SK-N-SH treated with all-trans-retinoic acid at 6 μM for 48 hours (cell line): ENCODE results near the gene ASAP2.

Experiments
- ATAC-seq: fragments of 200-7000 bp; cut with Tn5 transposase; 3 replicates; pipeline ENCODE4 v1.9.1; 2020; ENCODE audit warnings: mild to moderate bottlenecking, moderate library complexity
- BACH2 ChIP-seq: fragments of 250-450 bp; sonication (Bioruptor Pico); IDR thresholded peaks from 2 replicates; pipeline ENCODE4 v1.9.0; 2021; ENCODE audit warnings: mild to moderate bottlenecking, borderline replicate concordance
- CSDC2 ChIP-seq: fragments of 250-450 bp; sonication (Bioruptor Pico); IDR thresholded peaks from 2 replicates; pipeline ENCODE4 v1.5.0; 2020; ENCODE audit warnings: mild to moderate bottlenecking, moderate library complexity
- CSRNP3 ChIP-seq: fragments of 250-450 bp; sonication (Bioruptor Pico); IDR thresholded peaks from 2 replicates; pipeline ENCODE4 v1.5.1; 2021; ENCODE audit warnings: mild to moderate bottlenecking, moderate library complexity
- GLIS3 ChIP-seq: fragments of 250-450 bp; sonication (Bioruptor Pico); IDR thresholded peaks from 2 replicates; pipeline ENCODE4 v1.5.0; 2020; ENCODE audit warnings: mild to moderate bottlenecking, moderate library complexity
- ISL1 ChIP-seq: fragments of 250-450 bp; sonication (Bioruptor Pico); IDR thresholded peaks from 2 replicates; pipeline ENCODE4 v2.1.2; 2022; ENCODE audit warnings: mild to moderate bottlenecking, moderate library complexity
- OSR1 ChIP-seq: fragments of 250-450 bp; sonication (Bioruptor Pico); IDR thresholded peaks from 2 replicates; pipeline ENCODE4 v1.8.0; 2022; ENCODE audit warnings: moderate library complexity, mild to moderate bottlenecking, inconsistent platforms
- PPARA ChIP-seq: fragments of 250-450 bp; sonication (Bioruptor Pico); IDR thresholded peaks from 2 replicates; pipeline ENCODE4 v1.5.0; 2020; ENCODE audit warnings: mild to moderate bottlenecking, borderline replicate concordance
- RARB ChIP-seq: fragments of 250-450 bp; sonication (Bioruptor Pico); IDR thresholded peaks from 2 replicates; pipeline ENCODE4 v1.8.0; 2021; ENCODE audit warnings: mild to moderate bottlenecking, moderate library complexity
- SNAI2 ChIP-seq: fragments of 250-450 bp; sonication (Bioruptor Pico); IDR thresholded peaks from 2 replicates; pipeline ENCODE4 v1.5.0; 2020; ENCODE audit warnings: mild to moderate bottlenecking, moderate library complexity
- TCF4 ChIP-seq: fragments of 250-450 bp; sonication (Bioruptor Pico); IDR thresholded peaks from 2 replicates; pipeline ENCODE4 v1.8.0; 2021; ENCODE audit warnings: mild to moderate bottlenecking, moderate library complexity, borderline replicate concordance
- TOX ChIP-seq: fragments of 250-450 bp; sonication (Bioruptor Pico); IDR thresholded peaks from 2 replicates; pipeline ENCODE4 v1.8.0; 2021; ENCODE audit warnings: mild to moderate bottlenecking, moderate library complexity, borderline replicate concordance
- TSHZ2 ChIP-seq: fragments of 250-450 bp; sonication (Bioruptor Pico); IDR thresholded peaks from 2 replicates; pipeline ENCODE4 v1.5.0; 2020; ENCODE audit warnings: mild to moderate bottlenecking, moderate library complexity
- ZC3H10 ChIP-seq: fragments of 250-450 bp; sonication (Bioruptor Pico); IDR thresholded peaks from 2 replicates; pipeline ENCODE4 v1.5.1; 2021; ENCODE audit warnings: mild to moderate bottlenecking, moderate library complexity
- ZFP3 ChIP-seq: fragments of 250-450 bp; sonication (Bioruptor Pico); IDR thresholded peaks from 2 replicates; pipeline ENCODE4 v1.5.0; 2020; ENCODE audit warnings: mild to moderate bottlenecking, moderate library complexity
- ZFP30 ChIP-seq: fragments of 450-650 bp; formaldehyde crosslinking; IDR thresholded peaks from 2 replicates; pipeline ENCODE4 v1.5.0; 2022; ENCODE audit warnings: mild to moderate bottlenecking, moderate library complexity
- ZNF565 ChIP-seq: fragments of 450-650 bp; formaldehyde crosslinking; conservative IDR thresholded peaks from 2 replicates; pipeline ENCODE4 v1.5.0; 2020; ENCODE audit warnings: low read depth, mild to moderate bottlenecking, moderate library complexity
- ZNF70 ChIP-seq: fragments of 450-650 bp; formaldehyde crosslinking; IDR thresholded peaks from 2 replicates; pipeline ENCODE4 v1.5.0; 2020; ENCODE audit warnings: mild to moderate bottlenecking, moderate library complexity
- TF ChIP-seq, protein P1 (sequence below): fragments of 250-450 bp; sonication (Bioruptor Pico); IDR thresholded peaks from 2 replicates; pipeline ENCODE4 v1.8.0; 2021; ENCODE audit warnings: low read depth, mild to moderate bottlenecking, moderate library complexity, borderline replicate concordance
- TF ChIP-seq, protein P2 (sequence below): fragments of 250-450 bp; sonication (Bioruptor Pico); IDR thresholded peaks from 2 replicates; pipeline ENCODE4 v1.5.1; 2020; ENCODE audit warnings: low read depth, mild to moderate bottlenecking, moderate library complexity
- TF ChIP-seq, protein P3 (sequence below): fragments of 250-450 bp; sonication (Bioruptor Pico); IDR thresholded peaks from 2 replicates; pipeline ENCODE4 v1.8.0; 2020; ENCODE audit warnings: mild to moderate bottlenecking, moderate library complexity, borderline replicate concordance

Gene ASAP2

DNA sequence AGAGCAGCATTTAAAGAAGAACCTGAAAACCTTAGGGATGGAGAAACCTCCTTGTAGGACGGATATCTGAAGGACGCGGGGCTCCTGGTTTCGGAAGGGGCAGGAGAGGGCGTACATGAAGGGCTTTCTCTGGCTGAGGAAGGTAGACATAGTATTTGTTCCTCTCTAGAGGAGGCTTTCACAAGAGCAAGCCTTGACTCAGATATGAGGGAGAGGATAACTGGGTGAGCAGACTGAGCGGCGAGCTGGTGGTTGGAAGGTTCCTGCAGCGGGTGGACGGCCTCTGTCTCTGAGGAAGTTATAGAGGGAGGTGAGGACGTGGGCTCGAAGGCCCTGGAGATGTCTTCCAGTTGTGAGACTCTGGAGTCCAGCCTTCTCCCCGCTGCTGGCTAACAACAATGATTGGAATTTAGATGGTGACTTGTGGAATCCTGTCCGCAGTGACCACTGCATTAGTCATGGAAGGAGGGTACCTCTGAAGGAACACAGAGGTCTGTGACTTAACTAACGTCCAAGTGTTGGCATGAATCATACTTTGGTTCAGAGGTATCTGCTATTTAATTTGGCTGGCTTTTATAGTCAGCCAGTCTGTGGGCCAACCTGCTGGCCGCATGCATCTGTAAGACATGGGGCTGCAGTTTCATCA, 80.9 kb downstream of the ASAP2 start (continued):
- TF ChIP-seq ISL1 (CRISPR knock-in tag) (peak; percentile 73), ZNF70 (CRISPR knock-in tag) (no peak), BACH2 (CRISPR knock-in tag) (no peak)
- TF ChIP-seq, protein P1, sequence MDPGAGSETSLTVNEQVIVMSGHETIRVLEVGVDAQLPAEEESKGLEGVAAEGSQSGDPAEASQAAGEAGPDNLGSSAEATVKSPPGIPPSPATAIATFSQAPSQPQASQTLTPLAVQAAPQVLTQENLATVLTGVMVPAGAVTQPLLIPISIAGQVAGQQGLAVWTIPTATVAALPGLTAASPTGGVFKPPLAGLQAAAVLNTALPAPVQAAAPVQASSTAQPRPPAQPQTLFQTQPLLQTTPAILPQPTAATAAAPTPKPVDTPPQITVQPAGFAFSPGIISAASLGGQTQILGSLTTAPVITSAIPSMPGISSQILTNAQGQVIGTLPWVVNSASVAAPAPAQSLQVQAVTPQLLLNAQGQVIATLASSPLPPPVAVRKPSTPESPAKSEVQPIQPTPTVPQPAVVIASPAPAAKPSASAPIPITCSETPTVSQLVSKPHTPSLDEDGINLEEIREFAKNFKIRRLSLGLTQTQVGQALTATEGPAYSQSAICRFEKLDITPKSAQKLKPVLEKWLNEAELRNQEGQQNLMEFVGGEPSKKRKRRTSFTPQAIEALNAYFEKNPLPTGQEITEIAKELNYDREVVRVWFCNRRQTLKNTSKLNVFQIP, result no peak
- TF ChIP-seq, protein P2, sequence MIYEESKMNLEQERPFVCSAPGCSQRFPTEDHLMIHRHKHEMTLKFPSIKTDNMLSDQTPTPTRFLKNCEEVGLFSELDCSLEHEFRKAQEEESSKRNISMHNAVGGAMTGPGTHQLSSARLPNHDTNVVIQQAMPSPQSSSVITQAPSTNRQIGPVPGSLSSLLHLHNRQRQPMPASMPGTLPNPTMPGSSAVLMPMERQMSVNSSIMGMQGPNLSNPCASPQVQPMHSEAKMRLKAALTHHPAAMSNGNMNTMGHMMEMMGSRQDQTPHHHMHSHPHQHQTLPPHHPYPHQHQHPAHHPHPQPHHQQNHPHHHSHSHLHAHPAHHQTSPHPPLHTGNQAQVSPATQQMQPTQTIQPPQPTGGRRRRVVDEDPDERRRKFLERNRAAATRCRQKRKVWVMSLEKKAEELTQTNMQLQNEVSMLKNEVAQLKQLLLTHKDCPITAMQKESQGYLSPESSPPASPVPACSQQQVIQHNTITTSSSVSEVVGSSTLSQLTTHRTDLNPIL (CRISPR knock-in tag), result no peak; the same call in 1 of the 2 replicates
- TF ChIP-seq, all 23 proteins: peak for 2

DNA sequence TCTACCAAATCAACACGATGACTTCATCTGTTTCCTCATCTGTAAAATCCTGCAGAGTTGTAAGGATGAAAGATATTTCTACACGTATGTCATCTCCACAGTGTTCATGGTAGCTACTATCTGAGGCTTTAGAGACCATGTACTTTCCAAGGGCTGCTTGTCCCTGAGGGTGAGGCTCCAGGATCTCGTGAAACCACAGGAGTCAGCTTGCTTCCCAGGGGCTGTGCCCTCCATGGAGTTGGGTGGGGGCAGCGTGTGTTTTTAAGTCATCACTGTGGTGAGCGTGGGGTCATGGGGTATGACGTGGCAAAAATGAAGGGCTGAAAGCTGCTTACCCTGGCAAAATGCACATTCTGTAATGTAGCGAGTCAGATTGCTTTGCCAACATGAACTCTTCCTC, 81.6 kb downstream of the ASAP2 start:
- peak; percentile 24 for ATAC-seq
- TF ChIP-seq GLIS3 (CRISPR knock-in tag) (no peak), ZFP3 (CRISPR knock-in tag) (no peak), PPARA (CRISPR knock-in tag) (no peak), TOX (CRISPR knock-in tag) (no peak), RARB (CRISPR knock-in tag) (no peak), ZNF70 (CRISPR knock-in tag) (no peak), ZC3H10 (CRISPR knock-in tag) (no peak), OSR1 (CRISPR knock-in tag) (no peak), TCF4 (CRISPR knock-in tag) (no peak), ZFP30 (CRISPR knock-in tag) (no peak), ISL1 (CRISPR knock-in tag) (no peak), SNAI2 (no peak), ZNF565 (CRISPR knock-in tag) (no peak), TSHZ2 (CRISPR knock-in tag) (no peak), CSRNP3 (no peak), CSDC2 (no peak)
- TF ChIP-seq, protein P2 (CRISPR knock-in tag), result no peak
- TF ChIP-seq, all 23 proteins: peak for 0

DNA sequence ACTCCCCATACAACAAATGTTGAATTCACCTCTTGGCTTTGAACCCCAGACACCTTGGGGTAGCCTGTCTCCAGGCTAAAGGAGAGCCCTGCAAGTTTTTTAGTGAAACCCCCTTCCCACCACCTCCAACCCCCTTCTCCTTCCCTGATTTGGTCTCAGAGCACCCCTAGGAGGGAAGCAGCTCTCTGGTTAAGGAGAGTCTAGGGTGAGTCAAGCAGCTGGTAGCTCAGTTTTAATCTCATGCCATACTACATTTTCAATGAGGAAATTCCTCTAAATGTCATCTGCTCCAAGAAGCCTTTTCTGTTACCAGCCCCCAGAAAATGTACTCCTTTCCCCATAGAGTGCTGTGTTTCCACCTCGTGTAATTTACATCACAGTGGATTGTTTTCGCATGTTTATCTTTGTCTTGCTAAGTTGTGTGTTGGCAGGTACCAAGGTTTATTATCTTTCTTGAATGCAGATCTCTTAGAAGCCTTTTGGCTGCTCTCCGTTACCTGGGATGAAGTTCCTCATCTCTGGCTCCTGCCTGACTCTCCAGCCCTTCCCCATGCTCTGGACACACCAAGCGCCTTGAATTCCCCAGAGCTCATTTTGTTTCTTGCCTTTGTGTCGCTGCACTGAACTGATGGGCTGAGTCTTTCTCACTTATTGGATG, 82.2 kb downstream of the ASAP2 start:
- ATAC-seq, result peak; percentile 15; the same call in 2 of the 3 replicates
- TF ChIP-seq, protein P1, result no peak
- TF ChIP-seq ISL1 (CRISPR knock-in tag), result no peak
- no peak for TF ChIP-seq ZC3H10 (CRISPR knock-in tag)
- TF ChIP-seq GLIS3 (CRISPR knock-in tag), result no peak
- TF ChIP-seq, protein P3, sequence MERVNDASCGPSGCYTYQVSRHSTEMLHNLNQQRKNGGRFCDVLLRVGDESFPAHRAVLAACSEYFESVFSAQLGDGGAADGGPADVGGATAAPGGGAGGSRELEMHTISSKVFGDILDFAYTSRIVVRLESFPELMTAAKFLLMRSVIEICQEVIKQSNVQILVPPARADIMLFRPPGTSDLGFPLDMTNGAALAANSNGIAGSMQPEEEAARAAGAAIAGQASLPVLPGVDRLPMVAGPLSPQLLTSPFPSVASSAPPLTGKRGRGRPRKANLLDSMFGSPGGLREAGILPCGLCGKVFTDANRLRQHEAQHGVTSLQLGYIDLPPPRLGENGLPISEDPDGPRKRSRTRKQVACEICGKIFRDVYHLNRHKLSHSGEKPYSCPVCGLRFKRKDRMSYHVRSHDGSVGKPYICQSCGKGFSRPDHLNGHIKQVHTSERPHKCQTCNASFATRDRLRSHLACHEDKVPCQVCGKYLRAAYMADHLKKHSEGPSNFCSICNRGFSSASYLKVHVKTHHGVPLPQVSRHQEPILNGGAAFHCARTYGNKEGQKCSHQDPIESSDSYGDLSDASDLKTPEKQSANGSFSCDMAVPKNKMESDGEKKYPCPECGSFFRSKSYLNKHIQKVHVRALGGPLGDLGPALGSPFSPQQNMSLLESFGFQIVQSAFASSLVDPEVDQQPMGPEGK (CRISPR knock-in tag), result no peak
- TF ChIP-seq SNAI2, result no peak
- TF ChIP-seq ZNF565 (CRISPR knock-in tag), result no peak
- no peak for TF ChIP-seq TSHZ2 (CRISPR knock-in tag)
- no peak for TF ChIP-seq ZNF70 (CRISPR knock-in tag)
- no peak for TF ChIP-seq OSR1 (CRISPR knock-in tag)
- TF ChIP-seq TCF4 (CRISPR knock-in tag), result no peak
- no peak for TF ChIP-seq ZFP30 (CRISPR knock-in tag)
- no peak for TF ChIP-seq RARB (CRISPR knock-in tag)
